GM21529 (cell line): ENCODE results near the gene PWP1.
"Not testable (repeated sequence)": the region's sequence is repeated elsewhere in the genome, so short reads cannot be mapped to it uniquely, and the experiment has no call there.

Source experiments
- ATAC-seq: cut with Tn5 transposase; IDR thresholded peaks from one replicate; pipeline ENCODE4 v1.9.1; 2021; ENCODE audit not compliant: unreplicated experiment

The PWP1 gene

DNA sequence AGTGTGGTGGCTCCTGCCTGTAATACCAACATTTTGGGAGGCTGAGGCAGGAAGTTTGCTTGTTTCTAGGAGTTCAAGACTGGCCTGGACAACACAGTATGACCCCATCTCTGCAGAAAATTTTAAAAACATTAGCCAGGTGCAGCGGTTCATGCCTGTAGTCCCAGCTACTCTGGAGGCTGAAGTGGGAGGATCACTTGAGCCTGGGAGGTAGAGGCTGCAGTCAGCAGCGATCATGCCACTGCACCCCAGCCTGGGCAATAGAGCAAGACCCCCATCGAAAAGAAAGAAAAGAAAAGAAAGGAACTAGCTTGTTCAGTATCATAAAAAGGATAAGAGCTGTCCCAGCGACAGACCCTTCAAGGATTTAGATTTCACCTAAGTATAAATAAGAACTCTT, 18.1 kb upstream of the PWP1 start:
- no peak for ATAC-seq

DNA sequence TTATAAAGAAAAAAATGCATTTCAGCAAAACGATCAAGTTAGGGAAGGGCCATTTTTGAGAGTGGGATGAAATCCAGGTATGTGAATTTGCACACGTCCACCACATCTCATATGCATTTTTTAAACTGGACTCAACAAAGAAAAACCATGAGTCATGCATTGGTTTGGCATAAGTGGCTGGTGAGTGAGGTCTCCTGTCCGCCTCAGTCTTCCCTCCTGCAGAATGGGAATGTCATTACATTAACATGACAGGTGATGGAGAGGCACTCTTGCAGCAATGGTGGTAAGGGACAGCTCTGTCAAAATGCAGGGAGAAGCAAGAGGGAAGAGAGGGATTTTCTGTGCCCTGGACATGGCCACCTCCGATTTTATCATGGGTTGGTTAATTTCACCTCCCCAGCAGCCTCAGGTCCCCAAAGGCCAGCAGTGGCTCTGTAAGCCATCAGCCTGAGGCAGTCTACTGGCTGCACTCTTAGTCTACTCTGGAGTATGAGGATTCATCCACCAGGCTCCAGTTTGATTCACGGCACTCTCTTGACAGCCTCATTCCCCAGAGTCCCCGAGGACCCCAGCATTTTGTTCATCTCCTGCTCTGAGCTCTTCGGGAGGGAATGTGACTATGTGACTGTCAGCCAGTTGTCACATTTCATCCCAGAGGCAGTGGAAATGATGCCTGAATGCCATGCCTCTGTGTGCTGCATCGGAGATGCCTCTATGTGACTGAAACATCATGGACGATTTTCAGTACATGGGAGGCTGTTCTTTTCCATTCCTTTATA, 17.1 kb upstream of the PWP1 start:
- ATAC-seq = no peak

DNA sequence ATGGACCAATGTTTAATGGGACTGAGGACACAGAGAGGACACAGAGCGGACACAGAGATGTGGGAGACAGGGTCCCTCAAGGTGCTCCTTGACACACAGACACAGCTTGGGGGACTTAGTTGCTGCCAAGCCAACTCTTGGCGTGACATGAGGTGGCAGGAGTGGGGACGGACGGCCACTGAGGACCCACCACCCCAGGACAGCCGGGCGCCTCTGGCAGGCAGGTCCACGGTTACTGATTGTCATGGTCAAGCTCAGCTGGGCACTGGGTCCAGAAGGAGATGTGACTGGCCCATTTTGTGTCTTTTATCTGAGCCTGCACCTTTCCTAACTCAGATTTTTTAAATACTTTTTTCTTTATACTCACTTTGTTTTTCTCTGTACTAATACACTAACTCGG, 15.7 kb upstream of the PWP1 start:
- no peak for ATAC-seq

DNA sequence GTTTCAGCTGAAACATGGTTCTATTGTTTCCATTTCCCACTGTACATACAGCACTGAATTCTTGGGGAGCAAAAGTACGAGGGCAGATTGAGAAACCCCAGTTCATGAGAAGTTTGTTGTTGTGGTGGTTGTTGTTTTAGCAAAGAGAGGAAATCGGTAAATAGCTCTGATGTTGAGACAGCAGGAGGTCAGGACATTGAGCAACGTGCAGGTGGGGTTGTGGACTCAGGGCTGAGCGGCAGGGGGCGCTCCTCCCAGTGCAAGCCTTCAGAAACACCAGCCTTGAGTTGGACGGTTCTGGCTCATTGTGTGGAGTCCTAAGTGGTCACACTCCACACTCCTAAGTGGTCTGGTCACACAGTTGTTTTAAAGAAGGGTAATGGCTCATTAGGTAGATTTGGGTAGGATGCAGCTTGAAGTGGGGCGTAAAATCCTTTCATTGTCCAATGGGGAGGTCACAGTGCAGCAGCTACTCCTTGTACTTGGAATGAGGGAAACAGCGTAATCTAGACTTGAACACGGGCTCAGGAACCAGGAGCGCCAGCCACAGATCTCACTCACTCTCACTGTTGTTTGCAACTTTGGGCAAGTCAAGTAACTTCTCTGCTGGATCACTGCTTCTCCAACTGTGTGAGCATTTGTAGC, 14.5 kb upstream of the PWP1 start:
- no peak for ATAC-seq

DNA sequence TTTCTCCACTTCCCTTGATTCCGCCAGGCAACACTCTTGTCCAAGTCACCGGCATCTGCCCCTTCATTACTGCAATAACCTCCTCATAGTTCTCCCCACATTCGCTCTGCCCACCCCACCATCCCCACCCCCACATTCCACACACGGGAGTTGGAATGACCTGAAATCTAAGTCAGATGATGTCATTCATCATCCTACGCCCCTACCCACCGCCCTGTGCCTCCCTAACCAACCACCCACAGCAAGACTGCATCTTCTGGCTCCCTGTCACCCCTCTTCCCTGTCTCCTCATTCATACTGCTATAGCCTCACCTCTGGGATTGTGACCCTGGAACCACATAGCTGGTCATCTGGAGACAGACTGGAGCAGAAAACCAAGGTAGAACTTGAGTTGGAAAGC, 7.9 kb upstream of the PWP1 start:
- no peak for ATAC-seq

DNA sequence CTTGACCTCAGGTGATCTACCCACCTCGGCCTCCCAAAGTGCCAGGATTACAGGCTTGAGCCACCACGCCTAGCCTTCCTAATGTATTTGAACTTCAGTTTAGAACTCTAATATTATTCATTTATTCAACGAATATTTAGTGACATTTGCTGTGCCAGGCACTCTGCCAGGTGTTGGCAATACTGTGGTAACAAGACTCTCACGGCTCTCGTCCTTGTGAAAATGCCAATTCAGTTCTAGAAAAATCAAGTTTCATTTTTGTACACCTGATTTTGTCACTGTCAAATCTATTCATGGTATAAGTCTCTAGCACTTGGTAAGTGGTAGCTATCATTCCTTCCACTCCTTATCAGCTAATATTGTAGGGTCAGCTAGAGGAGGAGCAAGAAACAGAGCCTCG, 6.3 kb upstream of the PWP1 start:
- no peak for ATAC-seq

DNA sequence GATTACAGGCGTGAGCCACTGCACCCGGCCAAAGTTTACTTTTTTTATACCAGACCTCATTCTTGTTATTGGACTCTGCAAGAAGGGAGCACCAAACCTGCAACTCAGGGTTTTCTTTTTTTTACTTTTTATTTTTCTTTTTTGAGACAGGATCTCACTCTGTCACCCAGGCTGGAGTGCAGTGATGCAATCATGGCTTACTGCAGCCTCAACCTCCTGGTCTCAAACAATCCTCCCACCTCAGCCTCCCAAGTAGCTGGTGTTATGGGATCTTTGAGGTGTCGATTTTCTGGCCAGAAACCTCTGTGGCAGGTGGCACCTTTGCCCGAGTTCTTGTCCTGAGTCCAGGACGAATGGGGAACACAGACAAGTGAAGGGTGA, 4.2 kb upstream of the PWP1 start:
- no peak for ATAC-seq

DNA sequence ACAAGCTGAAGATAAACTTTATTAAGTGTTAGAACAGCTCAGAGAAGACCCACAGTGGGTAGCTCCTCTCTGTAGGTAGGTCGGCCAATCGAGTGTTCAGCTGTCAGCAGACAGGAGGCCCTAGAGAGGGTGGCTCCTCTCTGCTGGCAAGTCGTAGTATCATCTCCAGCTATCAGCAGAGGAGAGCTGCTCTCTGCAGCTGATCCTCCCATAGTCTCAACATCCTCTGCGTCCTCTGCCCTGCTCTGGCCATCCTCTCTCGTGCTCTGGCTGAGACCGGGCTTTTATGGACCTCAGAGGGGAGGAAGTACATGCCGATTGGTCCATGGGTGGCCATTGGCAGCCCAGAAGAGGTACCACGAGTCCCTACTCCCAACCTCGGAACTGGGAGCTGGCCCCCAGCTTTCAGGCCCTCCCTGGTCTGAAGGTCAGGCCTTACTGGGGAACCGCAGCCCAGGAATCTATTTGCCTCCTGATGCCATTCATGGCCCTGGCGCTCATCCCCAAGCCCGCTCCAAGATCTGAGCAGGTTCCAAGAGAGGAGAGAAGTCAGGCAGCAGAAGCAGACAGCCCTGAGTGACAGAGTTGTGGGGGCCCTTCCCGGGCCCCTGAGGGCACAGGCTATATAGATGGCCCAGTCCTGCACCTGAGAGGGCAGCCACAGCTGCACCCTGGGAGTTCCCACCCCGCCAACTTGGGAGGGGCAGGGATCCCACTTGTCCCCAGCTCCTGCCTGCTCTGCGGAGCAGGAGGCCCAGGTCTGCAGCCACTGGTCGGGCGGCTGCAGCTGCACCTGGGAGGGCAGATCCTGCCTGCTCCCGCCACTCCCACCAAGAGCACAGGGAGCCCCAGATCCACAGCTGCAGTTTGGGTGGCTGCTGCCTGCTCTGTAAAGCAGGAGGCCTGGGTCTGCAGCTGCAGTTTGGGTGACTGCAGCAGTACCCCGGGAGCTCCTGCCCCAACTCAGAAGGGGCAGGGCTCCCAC, 3.5 kb upstream of the PWP1 start:
- no peak for ATAC-seq

DNA sequence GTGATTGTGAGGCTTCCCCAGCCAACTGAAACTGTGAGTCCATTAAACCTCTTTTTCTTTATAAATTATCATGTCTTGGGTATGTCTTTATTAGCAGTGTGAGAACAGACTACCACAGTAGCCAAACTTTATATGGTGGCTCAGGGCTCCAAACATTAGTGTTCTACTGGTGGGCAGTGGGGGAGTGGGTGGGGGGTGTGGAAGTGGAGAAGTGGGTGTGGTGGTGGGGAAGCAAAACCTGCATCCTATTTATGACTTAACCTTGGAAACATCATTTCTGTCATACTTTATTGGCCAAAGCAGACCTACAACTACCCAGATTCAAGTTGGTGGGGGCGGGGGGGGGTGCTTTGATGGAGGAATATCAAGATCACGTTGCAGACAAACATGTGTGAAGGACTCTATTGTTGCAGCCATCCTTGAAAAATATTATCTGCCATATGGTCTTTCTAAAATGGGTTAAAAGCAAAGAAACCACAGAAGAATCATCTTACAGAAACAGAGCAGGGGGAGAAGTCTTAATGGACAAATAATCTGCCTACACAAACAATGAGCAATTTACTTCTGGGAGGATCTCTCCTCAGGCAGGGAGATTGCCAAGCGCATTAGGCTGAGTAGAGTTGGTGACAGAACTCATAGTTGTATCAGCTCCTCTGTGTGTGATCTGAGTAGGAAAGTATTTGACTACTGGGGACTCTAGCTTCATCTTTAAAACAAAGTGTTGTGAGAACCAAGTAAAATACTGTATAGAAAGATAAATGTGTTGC, 1.4 kb upstream of the PWP1 start:
- no peak for ATAC-seq

DNA sequence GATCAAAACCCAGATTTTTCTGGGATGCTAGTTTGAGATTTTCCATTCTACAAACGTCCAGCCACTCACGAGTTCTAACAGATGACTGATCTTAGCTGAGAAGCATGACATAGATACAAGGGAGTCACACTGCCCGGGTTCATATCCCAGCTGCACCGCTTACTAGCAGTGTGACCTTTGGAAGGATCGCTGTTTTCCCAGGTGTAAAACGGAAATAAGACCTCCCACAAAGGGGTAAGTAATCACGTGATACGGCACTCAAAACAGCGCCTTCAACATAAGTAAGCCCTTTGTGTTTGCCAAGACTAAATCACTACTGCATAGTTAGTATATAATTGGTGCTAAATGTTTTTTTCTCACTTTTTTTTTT, 624 bp upstream of the PWP1 start:
- ATAC-seq = peak; percentile 1

DNA sequence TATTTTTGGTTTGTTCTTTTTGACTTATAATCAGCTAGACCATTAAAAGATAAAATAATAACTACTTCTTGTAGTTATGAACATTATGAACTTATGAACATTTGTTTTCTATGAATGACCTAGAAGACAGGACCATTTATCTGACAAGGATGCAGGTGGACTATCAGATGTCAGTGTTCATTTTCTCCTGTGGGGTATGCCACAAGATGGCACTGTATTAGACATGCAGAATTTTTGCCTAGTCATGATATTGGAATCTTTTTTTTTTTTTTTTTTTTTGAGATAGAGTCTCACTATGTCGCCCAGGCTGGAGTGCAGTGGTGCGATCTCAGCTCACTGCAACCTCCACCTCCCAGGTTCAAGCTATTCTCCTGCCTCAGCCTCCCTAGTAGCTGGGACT, 10.2 kb downstream of the PWP1 start:
- not testable (repeated sequence) for ATAC-seq

DNA sequence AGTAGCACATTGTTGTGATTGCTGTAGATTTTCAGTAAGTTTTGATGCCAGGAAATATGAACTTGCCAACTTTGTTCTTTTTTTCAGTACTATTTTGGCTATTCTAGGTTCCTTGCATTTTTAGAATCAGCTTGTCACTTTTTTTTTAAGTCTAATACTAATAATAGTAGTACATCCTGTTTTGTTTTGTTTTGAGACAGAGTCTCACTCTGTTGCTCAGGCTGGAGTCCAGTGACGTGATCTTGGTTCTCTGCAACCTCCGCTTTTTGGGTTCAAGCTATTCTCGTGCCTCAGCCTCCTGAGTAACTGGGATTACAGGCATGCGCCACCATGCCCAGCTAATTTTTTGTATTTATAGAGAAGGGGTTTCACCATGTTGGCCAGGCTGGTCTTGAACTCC, 16.5 kb downstream of the PWP1 start:
- ATAC-seq = no peak

DNA sequence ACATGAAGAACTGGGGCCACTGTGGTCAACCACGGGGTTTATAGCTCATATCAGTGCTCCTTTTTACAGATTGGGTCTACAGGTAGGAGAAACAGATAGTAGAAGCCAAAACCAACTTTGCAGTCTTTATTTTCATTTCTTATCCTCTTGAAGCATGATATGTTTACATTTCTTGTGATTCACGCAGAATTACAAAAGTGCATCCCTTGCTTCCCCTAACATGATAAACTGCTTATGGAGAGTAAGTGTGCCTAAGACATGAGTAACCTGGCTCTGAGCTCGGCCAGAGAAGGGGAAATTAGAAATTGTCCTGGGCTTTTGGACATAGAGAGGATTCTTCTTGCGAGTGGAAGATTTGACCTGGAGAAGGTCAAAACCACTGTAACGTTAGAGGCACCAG, 18.4 kb downstream of the PWP1 start:
- ATAC-seq = no peak

DNA sequence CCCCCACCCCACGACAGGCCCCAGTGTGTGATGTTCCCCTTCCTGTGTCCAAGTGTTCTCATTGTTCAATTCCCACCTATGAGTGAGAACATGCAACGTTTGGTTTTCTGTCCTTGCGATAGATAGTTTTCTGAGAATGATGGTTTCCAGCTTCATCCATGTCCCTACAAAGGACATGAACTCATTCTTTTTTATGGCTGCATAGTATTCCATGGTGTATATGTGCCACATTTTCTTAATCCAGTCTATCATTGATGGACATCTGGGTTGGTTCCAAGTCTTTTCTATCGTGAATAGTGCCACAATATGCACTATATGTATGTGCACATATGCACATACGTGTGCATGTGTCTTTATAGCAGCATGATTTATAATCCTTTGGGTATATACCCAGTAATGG, 19.9 kb downstream of the PWP1 start:
- not testable (repeated sequence) for ATAC-seq

DNA sequence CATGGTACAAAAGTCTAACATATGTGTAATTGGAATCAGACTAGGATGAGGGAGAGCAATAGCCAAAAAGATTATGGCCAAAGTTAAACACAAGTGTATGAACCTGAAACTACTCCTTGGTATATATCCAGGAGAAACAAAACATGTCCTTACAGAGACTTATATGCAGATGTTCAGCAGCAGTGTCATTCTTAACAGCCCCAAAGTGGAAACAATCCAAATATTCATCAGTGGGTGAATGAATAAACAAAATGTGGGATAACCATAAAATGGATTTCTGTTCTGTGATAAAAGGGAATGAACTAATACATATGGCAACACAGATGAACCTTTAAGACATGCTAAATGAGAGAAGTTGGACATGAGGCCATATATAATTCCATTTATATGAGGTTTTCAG, 30.2 kb downstream of the PWP1 start:
- no peak for ATAC-seq

DNA sequence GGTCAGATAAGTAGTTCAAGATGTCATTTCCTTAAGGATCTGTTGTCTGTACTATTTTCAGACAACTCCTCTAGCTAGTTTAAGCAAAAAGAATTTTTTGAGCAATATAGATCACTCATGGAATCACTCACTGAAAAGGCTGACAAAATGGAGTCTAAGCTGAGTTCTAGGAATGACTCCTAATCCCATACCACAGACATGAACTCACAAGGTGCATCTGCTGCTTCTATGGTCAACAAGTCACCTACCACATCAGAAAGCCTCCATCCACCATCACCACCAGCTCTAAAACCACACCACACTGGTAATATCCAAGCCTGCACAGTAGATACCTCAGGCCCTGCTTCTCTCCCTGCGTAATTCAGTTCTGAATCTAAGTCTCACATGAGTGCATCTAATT, 33.0 kb downstream of the PWP1 start:
- ATAC-seq = no peak

DNA sequence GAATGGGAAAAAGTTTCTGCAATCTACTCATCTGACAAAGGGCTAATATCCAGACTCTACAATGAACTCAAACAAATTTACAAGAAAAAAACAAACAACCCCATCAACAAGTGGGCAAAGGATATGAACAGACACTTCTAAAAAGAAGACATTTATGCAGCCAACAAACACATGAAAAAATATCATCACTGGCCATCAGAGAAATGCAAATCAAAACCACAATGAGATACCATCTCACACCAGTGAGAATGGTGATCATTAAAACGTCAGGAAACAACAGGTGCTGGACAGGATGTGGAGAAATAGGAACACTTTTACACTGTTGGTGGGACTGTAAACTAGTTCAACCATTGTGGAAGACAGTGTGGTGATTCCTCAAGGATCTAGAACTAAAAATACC, 41.7 kb downstream of the PWP1 start:
- ATAC-seq = not testable (repeated sequence)

DNA sequence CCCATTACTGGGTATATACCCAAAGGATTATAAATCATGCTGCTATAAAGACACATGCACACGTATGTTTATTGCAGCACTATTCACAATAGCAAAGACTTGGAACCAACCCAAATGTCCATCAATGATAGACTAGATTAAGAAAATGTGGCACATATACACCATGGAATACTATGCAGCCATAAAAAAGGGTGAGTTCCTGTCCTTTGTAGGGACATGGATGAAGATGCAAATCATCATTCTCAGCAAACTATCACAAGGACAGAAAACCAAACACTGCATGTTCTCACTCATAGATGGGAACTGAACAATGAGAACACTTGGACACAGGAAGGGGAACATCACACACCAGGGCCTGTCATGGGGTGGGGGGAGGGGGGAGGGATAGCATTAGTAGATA, 42.1 kb downstream of the PWP1 start:
- not testable (repeated sequence) for ATAC-seq

DNA sequence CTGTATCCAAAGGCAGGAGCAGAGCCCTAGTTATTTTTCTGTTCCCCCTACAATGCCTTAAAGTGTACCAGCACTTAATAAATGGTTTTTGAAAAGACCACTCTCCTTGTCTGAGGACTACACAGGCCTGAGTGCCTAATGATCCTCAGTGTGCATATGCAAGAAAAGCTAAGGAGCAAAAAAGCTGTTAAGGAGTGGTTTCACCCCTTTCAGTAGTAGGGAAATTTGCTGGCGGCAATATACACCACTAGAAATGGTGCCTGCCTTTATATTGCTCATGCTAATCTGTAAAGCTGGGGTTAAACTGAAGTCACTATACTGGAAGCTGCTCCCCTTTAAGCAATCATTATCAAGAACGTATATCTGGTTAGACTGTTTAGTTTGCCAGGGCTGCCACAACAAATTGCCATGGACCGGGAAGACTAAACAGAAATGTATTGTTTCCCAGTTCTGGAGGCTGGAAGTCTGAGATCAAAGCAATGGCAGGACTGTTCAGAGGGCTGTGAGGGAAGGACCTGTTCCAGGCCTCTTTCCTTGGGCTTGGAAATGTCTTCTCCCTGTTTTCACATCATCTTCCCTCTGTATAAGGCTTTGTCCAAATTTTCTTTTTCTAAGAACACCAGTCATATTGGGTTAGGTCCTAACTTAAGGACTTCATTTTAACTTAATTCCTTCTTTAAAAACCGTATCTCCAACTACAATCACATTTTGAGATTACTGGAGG, 45.2 kb downstream of the PWP1 start:
- ATAC-seq = no peak

DNA sequence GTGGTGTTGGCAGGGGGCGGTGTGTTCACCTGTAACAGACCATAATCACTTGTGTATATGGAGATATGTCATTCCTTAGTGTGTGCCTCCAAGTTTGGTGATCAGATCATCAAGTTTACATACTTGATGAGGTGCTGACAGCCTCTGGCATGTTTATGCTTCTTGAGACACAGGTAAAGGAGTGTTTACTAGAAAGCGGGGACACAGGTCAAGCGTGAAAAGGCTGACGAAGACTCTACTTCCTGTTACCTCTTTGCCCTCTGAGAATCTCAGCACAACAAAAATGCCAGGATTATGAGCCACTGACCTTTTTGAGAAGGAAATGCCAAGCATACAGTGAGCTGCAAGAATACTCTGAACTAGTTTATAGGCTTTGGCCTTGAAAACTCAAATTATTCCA, 45.8 kb downstream of the PWP1 start:
- ATAC-seq = no peak
